Nephron (organoid): ENCODE results near the gene TUBB2B.
"Not testable (repeated sequence)": the region's sequence is repeated elsewhere in the genome, so short reads cannot be mapped to it uniquely, and the experiment has no call there.

Experiments used
- H3K27ac Mint-ChIP-seq, 3 experiments: 2 replicates each; pipeline ENCODE4 v1.8.0; 2020; ENCODE audit warnings: mixed read lengths in 3 of 3, mild to moderate bottlenecking in 2 of 3, moderate library complexity in 1 of 3
- H3K27me3 Mint-ChIP-seq: 2 replicates; pipeline ENCODE4 v1.8.0; 2021; ENCODE audit warnings: low read depth, mild to moderate bottlenecking, moderate library complexity, mixed read lengths
- H3K36me3 Mint-ChIP-seq: 2 replicates; pipeline ENCODE4 v1.8.0; 2020; ENCODE audit warnings: low read depth, mixed read lengths
- H3K4me1 Mint-ChIP-seq: 2 replicates; pipeline ENCODE4 v1.8.0; 2020; ENCODE audit warnings: mixed read lengths
- H3K4me3 Mint-ChIP-seq, 3 experiments: 2 replicates each; pipeline ENCODE4 v1.8.0; 2020; ENCODE audit warnings: mild to moderate bottlenecking in 3 of 3, mixed read lengths in 3 of 3, moderate library complexity in 2 of 3
- H3K9me3 Mint-ChIP-seq: 2 replicates; pipeline ENCODE4 v1.8.0; 2020; ENCODE audit warnings: mixed read lengths
- CTCF ChIP-seq, 3 experiments: fragments of 200-600 bp; sonication (generic); IDR thresholded peaks; one replicate each; pipeline ENCODE4 v1.5.0; 2021; ENCODE audit warnings: antibody characterized with exemption in 3 of 3; ENCODE audit not compliant: unreplicated experiment in 3 of 3

TUBB2B gene

GRCh38 chr6:3247255-3248146, 20.0 kb upstream of the TUBB2B start:
- no peak for TF ChIP-seq CTCF (IDR thresholded peaks at IDR 0.05; ENCODE audit: unreplicated experiment in 3 of 3)
- Mint-ChIP-seq H3K9me3 (no peaks in the 10 kb centered on the region), H3K27ac (peak overlapping the region; percentile 87 to 99 (median 98)), H3K4me1 (peaks cover 36% of the 10 kb centered on the region), H3K36me3 (peaks cover 4% of the 10 kb centered on the region), H3K27me3 (peaks cover 30% of the 10 kb centered on the region), H3K4me3 (peak overlapping the region; percentile 63 to 82 (median 73))

- H3K36me3 Mint-ChIP-seq: peaks cover 4% of the 10 kb centered on the region
- peaks cover 18% of the 10 kb centered on the region for H3K27me3 Mint-ChIP-seq
- H3K27ac Mint-ChIP-seq: no peak overlapping the region
- H3K4me1 Mint-ChIP-seq: peaks cover 22% of the 10 kb centered on the region
- no peaks in the 10 kb centered on the region for H3K9me3 Mint-ChIP-seq
- TF ChIP-seq CTCF (IDR thresholded peaks at IDR 0.05; ENCODE audit: unreplicated experiment in 3 of 3): no peak
- H3K4me3 Mint-ChIP-seq: no peak overlapping the region
These were observed 17.8 kb upstream of the TUBB2B start for GRCh38 chr6:3245216-3245615.

- peaks cover 21% of the 10 kb centered on the region for H3K27me3 Mint-ChIP-seq
- H3K27ac Mint-ChIP-seq, H3K4me3 Mint-ChIP-seq, H3K36me3 Mint-ChIP-seq, H3K9me3 Mint-ChIP-seq: not testable (repeated sequence)
- peaks cover 18% of the 10 kb centered on the region for H3K4me1 Mint-ChIP-seq
These were observed 17.3 kb upstream of the TUBB2B start for GRCh38 chr6:3244832-3245161.

- Mint-ChIP-seq H3K4me3 (no peak overlapping the region), H3K27ac (no peak overlapping the region), H3K36me3 (peaks cover 4% of the 10 kb centered on the region), H3K27me3 (peaks cover 21% of the 10 kb centered on the region), H3K4me1 (peaks cover 12% of the 10 kb centered on the region), H3K9me3 (no peaks in the 10 kb centered on the region)
- no peak for TF ChIP-seq CTCF (IDR thresholded peaks at IDR 0.05; ENCODE audit: unreplicated experiment in 3 of 3)
These were observed 16.8 kb upstream of the TUBB2B start for GRCh38 chr6:3244003-3244831.

- H3K27ac Mint-ChIP-seq: no peak overlapping the region
- H3K36me3 Mint-ChIP-seq: peaks cover 4% of the 10 kb centered on the region
- peaks cover 22% of the 10 kb centered on the region for H3K27me3 Mint-ChIP-seq
- no peaks in the 10 kb centered on the region for H3K9me3 Mint-ChIP-seq
- H3K4me3 Mint-ChIP-seq: no peak overlapping the region
- peaks cover 8% of the 10 kb centered on the region for H3K4me1 Mint-ChIP-seq
- TF ChIP-seq CTCF (IDR thresholded peaks at IDR 0.05; ENCODE audit: unreplicated experiment in 3 of 3): no peak
These were observed 15.3 kb upstream of the TUBB2B start for GRCh38 chr6:3242768-3243167.

- H3K27ac Mint-ChIP-seq, H3K4me1 Mint-ChIP-seq: not testable (repeated sequence)
These were observed 14.3 kb upstream of the TUBB2B start for GRCh38 chr6:3241745-3242144.

More at GRCh38 chr6:3241745-3242144, 14.3 kb upstream of the TUBB2B start:
- not testable (repeated sequence) for H3K36me3 Mint-ChIP-seq, H3K9me3 Mint-ChIP-seq, H3K4me3 Mint-ChIP-seq
- peaks cover 20% of the 10 kb centered on the region for H3K27me3 Mint-ChIP-seq
